H1 (cell line): ENCODE data around the gene TCF21. TPM values are rescaled to one million over a fixed set of nuclear protein-coding genes. Genes with fewer than 3 reads are reported as not detected.

ENCODE experiments used
- BRCA1 ChIP-seq: IDR thresholded peaks from 2 replicates; pipeline ENCODE4 v1.6.1; 2012; ENCODE audit warnings: low read depth, low read length, improper control_type of control experiment
- FOSL1 ChIP-seq: IDR thresholded peaks from 2 replicates; pipeline ENCODE4 v1.6.1; 2011; ENCODE audit warnings: mild to moderate bottlenecking, low read depth, low read length, moderate library complexity; ENCODE audit not compliant: insufficient read depth
- RFX5 ChIP-seq: IDR thresholded peaks from 2 replicates; pipeline ENCODE4 v1.6.1; 2011; ENCODE audit warnings: low read depth, low read length, improper control_type of control experiment, borderline replicate concordance
- TAF1 ChIP-seq: IDR thresholded peaks from 2 replicates; pipeline ENCODE4 v1.6.1; 2011; ENCODE audit warnings: mild to moderate bottlenecking, low read depth, low read length
- TAF7 ChIP-seq: optimal IDR thresholded peaks from 2 replicates; pipeline ENCODE3; 2011; ENCODE audit warnings: low read depth, mild to moderate bottlenecking, inconsistent platforms, low read length, moderate library complexity, borderline replicate concordance
- TEAD4 ChIP-seq: IDR thresholded peaks from 2 replicates; pipeline ENCODE4 v1.6.1; 2012; ENCODE audit warnings: low read depth, low read length, inconsistent platforms, mixed read lengths
- polyA plus RNA-seq, 7 experiments: library from polyadenylated mRNA; depleted of rRNA in 3 of 7; stranded (reverse) in 5 of 7; unstranded in 2 of 7; fragments of >200 nt in 5 of 7; fragments of 200-250 nt in 2 of 7; gene quantifications; 1 replicate in 5 of 7; 2 replicates in 1 of 7; 4 replicates in 1 of 7; pipeline versions ENCODE4 v1.2.1 to v1.2.3, GENCODE V29; 2011 to 2013; ENCODE audit warnings: missing spikeins in 2 of 7, mixed read lengths in 2 of 7
- total RNA-seq: library from RNA; stranded (reverse); fragmentation: NEBNext Ultra II Directional; extraction: Animal tissue kit (Norgen Biotek cat#: 25700); gene quantifications from 2 replicates; pipeline ENCODE4 v1.2.1, GENCODE V29; 2021

TCF21 gene
- total and polyA plus RNA-seq, 2 of the 8 experiments (the other 6 are each of a cell fraction or from before 2014, with no cell fraction given) = 0.05 to 0.09 TPM

- TF ChIP-seq TAF7 = no peak
- TF ChIP-seq FOSL1 = no peak
- no peak for TF ChIP-seq TEAD4
- TF ChIP-seq BRCA1 = no peak
- no peak for TF ChIP-seq RFX5
- TF ChIP-seq TAF1 = no peak
- TF ChIP-seq, all 59 proteins: peak for 0
Measured at GRCh38 chr6:133894369-133894768, 5.5 kb downstream of the TCF21 start (continued).
